ENCODE data around the gene MAGI2.

The MAGI2 gene

GRCh38 chr7:79302293-79302692 is 151.2 kb downstream of the MAGI2 start:
- Histone ChIP-seq H3K4me3 (ENCODE audit: low read length in 2 of 2) (no peak overlapping the region), H2AFZ (ENCODE audit: low read length) (no peak overlapping the region), H2AK5ac (ENCODE audit: low read depth, low read length) (no peak overlapping the region), H2BK5ac (ENCODE audit: low read length) (no peak overlapping the region), H3K27me3 (ENCODE audit: control insufficient read depth in 3 of 3, insufficient read depth in 3 of 3, low read depth in 1 of 3, low read length in 3 of 3) (no peaks in the 10 kb centered on the region), H3K9me3 (replicated peaks in 1 of 2; ENCODE audit: control insufficient read depth in 2 of 2, insufficient read depth in 1 of 2, low read depth in 1 of 2, low read length in 2 of 2) (no peaks in the 10 kb centered on the region), H3K27ac (replicated peaks; ENCODE audit: low read length) (no peak overlapping the region), H2BK12ac (ENCODE audit: low read length) (no peak overlapping the region), H3K9ac (ENCODE audit: low read depth, low read length, poor library complexity) (no peak overlapping the region), H3K14ac (ENCODE audit: low read length) (no peak overlapping the region), H3K4me2 (ENCODE audit: insufficient read depth, low read length, poor library complexity, severe bottlenecking) (no peak overlapping the region), H2BK15ac (ENCODE audit: low read length) (no peak overlapping the region), H2BK120ac (ENCODE audit: low read depth, low read length) (no peak overlapping the region), H3K4me1 (ENCODE audit: control insufficient read depth in 2 of 2, insufficient read depth in 1 of 2, low read depth in 1 of 2, low read length in 2 of 2) (no peaks in the 10 kb centered on the region), H4K91ac (ENCODE audit: low read depth, low read length, poor library complexity) (no peak overlapping the region), H4K8ac (ENCODE audit: low read depth, low read length) (no peak overlapping the region), H3K23ac (ENCODE audit: low read depth, low read length, poor library complexity) (no peak overlapping the region), H3K79me1 (ENCODE audit: low read depth, low read length) (no peaks in the 10 kb centered on the region), H3K4ac (ENCODE audit: low read length) (no peak overlapping the region), H3K18ac (ENCODE audit: low read length) (no peak overlapping the region), H3K36me3 (replicated peaks in 1 of 2; ENCODE audit: control insufficient read depth in 2 of 2, insufficient read depth in 2 of 2, low read length in 2 of 2) (no peaks in the 10 kb centered on the region)
- DNase-seq (ENCODE audit: low spot score): no peak
- no CpG with 5 or more reads among the region's 1 CpG for WGBS, 2 donors (ENCODE audit: extremely low coverage in 2 of 2, insufficient read length in 2 of 2, insufficient replicate concordance in 1 of 2)

- Histone ChIP-seq H2BK12ac (ENCODE audit: low read length) (no peak overlapping the region), H2BK5ac (ENCODE audit: low read length) (no peak overlapping the region), H3K18ac (ENCODE audit: low read length) (no peak overlapping the region), H3K4me1 (ENCODE audit: control insufficient read depth in 2 of 2, insufficient read depth in 1 of 2, low read depth in 1 of 2, low read length in 2 of 2) (no peaks in the 10 kb centered on the region), H3K4ac (ENCODE audit: low read length) (no peak overlapping the region), H4K8ac (ENCODE audit: low read depth, low read length) (no peak overlapping the region), H3K9me3 (replicated peaks in 1 of 2; ENCODE audit: control insufficient read depth in 2 of 2, insufficient read depth in 1 of 2, low read depth in 1 of 2, low read length in 2 of 2) (no peaks in the 10 kb centered on the region), H4K91ac (ENCODE audit: low read depth, low read length, poor library complexity) (no peak overlapping the region), H3K23ac (ENCODE audit: low read depth, low read length, poor library complexity) (no peak overlapping the region), H3K36me3 (replicated peaks in 1 of 2; ENCODE audit: control insufficient read depth in 2 of 2, insufficient read depth in 2 of 2, low read length in 2 of 2) (no peaks in the 10 kb centered on the region), H3K4me3 (ENCODE audit: low read length in 2 of 2) (no peak overlapping the region), H3K27me3 (ENCODE audit: control insufficient read depth in 3 of 3, insufficient read depth in 3 of 3, low read depth in 1 of 3, low read length in 3 of 3) (no peaks in the 10 kb centered on the region), H2AK5ac (ENCODE audit: low read depth, low read length) (no peak overlapping the region), H2BK15ac (ENCODE audit: low read length) (no peak overlapping the region), H3K9ac (ENCODE audit: low read depth, low read length, poor library complexity) (no peak overlapping the region), H3K14ac (ENCODE audit: low read length) (no peak overlapping the region), H2AFZ (ENCODE audit: low read length) (no peak overlapping the region), H3K79me1 (ENCODE audit: low read depth, low read length) (no peaks in the 10 kb centered on the region), H3K27ac (replicated peaks; ENCODE audit: low read length) (no peak overlapping the region), H3K4me2 (ENCODE audit: insufficient read depth, low read length, poor library complexity, severe bottlenecking) (no peak overlapping the region), H2BK120ac (ENCODE audit: low read depth, low read length) (no peak overlapping the region)
- DNase-seq (ENCODE audit: low spot score): no peak
These were observed 152.0 kb downstream of the MAGI2 start for GRCh38 chr7:79301419-79301818.

- H3K4me3 ChIP-seq (ENCODE audit: low read length in 2 of 2): no peak overlapping the region
- DNase-seq (ENCODE audit: low spot score): no peak
- H3K18ac ChIP-seq (ENCODE audit: low read length): peak overlapping the region; percentile 16
- H3K36me3 ChIP-seq (replicated peaks in 1 of 2; ENCODE audit: control insufficient read depth in 2 of 2, insufficient read depth in 2 of 2, low read length in 2 of 2): no peaks in the 10 kb centered on the region
- H3K4me2 ChIP-seq (ENCODE audit: insufficient read depth, low read length, poor library complexity, severe bottlenecking): no peak overlapping the region
- H2BK120ac ChIP-seq (ENCODE audit: low read depth, low read length): no peak overlapping the region
- no peaks in the 10 kb centered on the region for H3K4me1 ChIP-seq (ENCODE audit: control insufficient read depth in 2 of 2, insufficient read depth in 1 of 2, low read depth in 1 of 2, low read length in 2 of 2)
- no peaks in the 10 kb centered on the region for H3K27me3 ChIP-seq (ENCODE audit: control insufficient read depth in 3 of 3, insufficient read depth in 3 of 3, low read depth in 1 of 3, low read length in 3 of 3)
- no peak overlapping the region for H2BK15ac ChIP-seq (ENCODE audit: low read length)
- no peak overlapping the region for H2AK5ac ChIP-seq (ENCODE audit: low read depth, low read length)
- no peak overlapping the region for H3K23ac ChIP-seq (ENCODE audit: low read depth, low read length, poor library complexity)
- H3K14ac ChIP-seq (ENCODE audit: low read length): no peak overlapping the region
- no peak overlapping the region for H3K27ac ChIP-seq (replicated peaks; ENCODE audit: low read length)
- no peak overlapping the region for H2BK12ac ChIP-seq (ENCODE audit: low read length)
- H4K91ac ChIP-seq (ENCODE audit: low read depth, low read length, poor library complexity): no peak overlapping the region
- no peaks in the 10 kb centered on the region for H3K79me1 ChIP-seq (ENCODE audit: low read depth, low read length)
- H2BK5ac ChIP-seq (ENCODE audit: low read length): no peak overlapping the region
- no peak overlapping the region for H3K4ac ChIP-seq (ENCODE audit: low read length)
- peak overlapping the region; percentile 5 for H4K8ac ChIP-seq (ENCODE audit: low read depth, low read length)
- no peak overlapping the region for H2AFZ ChIP-seq (ENCODE audit: low read length)
- no peak overlapping the region for H3K9ac ChIP-seq (ENCODE audit: low read depth, low read length, poor library complexity)
- no peaks in the 10 kb centered on the region for H3K9me3 ChIP-seq (replicated peaks in 1 of 2; ENCODE audit: control insufficient read depth in 2 of 2, insufficient read depth in 1 of 2, low read depth in 1 of 2, low read length in 2 of 2)
These were observed 152.9 kb downstream of the MAGI2 start for GRCh38 chr7:79300573-79300972.

GRCh38 chr7:79298145-79298760 is 155.2 kb downstream of the MAGI2 start:
- no CpG with 5 or more reads among the region's 3 CpGs for WGBS, 2 donors (ENCODE audit: extremely low coverage in 2 of 2, insufficient read length in 2 of 2, insufficient replicate concordance in 1 of 2)
- peak; percentile 35 for DNase-seq (ENCODE audit: low spot score)

More at GRCh38 chr7:79298145-79298760, 155.2 kb downstream of the MAGI2 start:
- Histone ChIP-seq H3K4me1 (ENCODE audit: control insufficient read depth in 2 of 2, insufficient read depth in 1 of 2, low read depth in 1 of 2, low read length in 2 of 2) (no peaks in the 10 kb centered on the region), H3K36me3 (replicated peaks in 1 of 2; ENCODE audit: control insufficient read depth in 2 of 2, insufficient read depth in 2 of 2, low read length in 2 of 2) (no peaks in the 10 kb centered on the region), H3K4ac (ENCODE audit: low read length) (no peak overlapping the region), H3K9ac (ENCODE audit: low read depth, low read length, poor library complexity) (no peak overlapping the region), H3K9me3 (replicated peaks in 1 of 2; ENCODE audit: control insufficient read depth in 2 of 2, insufficient read depth in 1 of 2, low read depth in 1 of 2, low read length in 2 of 2) (no peaks in the 10 kb centered on the region), H3K27me3 (ENCODE audit: control insufficient read depth in 3 of 3, insufficient read depth in 3 of 3, low read depth in 1 of 3, low read length in 3 of 3) (no peaks in the 10 kb centered on the region), H3K18ac (ENCODE audit: low read length) (no peak overlapping the region), H2BK5ac (ENCODE audit: low read length) (no peak overlapping the region), H3K14ac (ENCODE audit: low read length) (no peak overlapping the region), H4K8ac (ENCODE audit: low read depth, low read length) (no peak overlapping the region), H3K4me3 (ENCODE audit: low read length in 2 of 2) (no peak overlapping the region), H2BK15ac (ENCODE audit: low read length) (no peak overlapping the region), H3K23ac (ENCODE audit: low read depth, low read length, poor library complexity) (no peak overlapping the region), H2AFZ (ENCODE audit: low read length) (no peak overlapping the region), H2BK120ac (ENCODE audit: low read depth, low read length) (no peak overlapping the region), H3K4me2 (ENCODE audit: insufficient read depth, low read length, poor library complexity, severe bottlenecking) (no peak overlapping the region), H3K79me1 (ENCODE audit: low read depth, low read length) (no peaks in the 10 kb centered on the region), H2BK12ac (ENCODE audit: low read length) (no peak overlapping the region), H3K27ac (replicated peaks; ENCODE audit: low read length) (no peak overlapping the region), H2AK5ac (ENCODE audit: low read depth, low read length) (no peak overlapping the region), H4K91ac (ENCODE audit: low read depth, low read length, poor library complexity) (no peak overlapping the region)

Data from neuronal stem cell (in vitro differentiated cells).